ENCODE measurements around the gene CAMSAP2. TPM values are rescaled to one million over a fixed set of nuclear protein-coding genes. Genes with fewer than 3 reads are reported as not detected.

The CAMSAP2 gene
- total and polyA plus RNA-seq, 10 of the 15 experiments (the other 5 are each of a cell fraction or from before 2014, with no cell fraction given), result 3.9 to 19.8 (median 8.0) TPM

- DNase-seq (ENCODE audit: low read depth, low spot score), result no peak
- no peak overlapping the region for H2AFZ ChIP-seq (ENCODE audit: control insufficient read depth, low read depth, low read length)
- H3K4me2 ChIP-seq (ENCODE audit: control insufficient read depth, insufficient read depth), result peak overlapping the region; percentile 93; the same call in 1 of the 2 replicates
- BruUV-seq (replicated peaks), result no TSS peak
- no peaks in the 10 kb centered on the region; the same call in none of the 2 replicates for H3K79me2 ChIP-seq (ENCODE audit: control insufficient read depth, insufficient read depth, low read length)
- H3K36me3 ChIP-seq (ENCODE audit: control insufficient read depth in 2 of 2, insufficient read depth in 2 of 2, low read length in 1 of 2), result no peaks in the 10 kb centered on the region
- H3K27me3 ChIP-seq (replicated peaks in 1 of 2; ENCODE audit: control insufficient read depth in 2 of 2, insufficient read depth in 2 of 2, low read length in 1 of 2), result no peaks in the 10 kb centered on the region
- no peak overlapping the region for H3K4me3 ChIP-seq
- ChIA-PET RAD21 (ENCODE audit: unreplicated experiment) (interaction anchor here (2.1 to 11.2 kb wide), 8 partner anchors 8 to 265 kb away, joined by 7 to 139 read pairs (median 46); partner anchors contain the start of gene KIF14), CTCF (interaction anchor here (0.6 to 7.5 kb wide), 6 partner anchors 8 to 265 kb away, joined by 3 to 78 read pairs (median 9); no protein-coding TSS in a partner anchor), SMC1A (ENCODE audit: uncharacterized antibody, unreplicated experiment) (interaction anchor here (0.7 to 12.2 kb wide), 12 partner anchors 8 to 474 kb away, joined by 3 to 193 read pairs (median 15); no protein-coding TSS in a partner anchor), POLR2A (interaction anchor here (0.8 to 3.5 kb wide), 3 partner anchors 17 to 134 kb away, joined by 7 to 23 read pairs (median 18); no protein-coding TSS in a partner anchor)
- intact Hi-C loops (cut with micrococcal nuclease; ENCODE audit: unreplicated experiment) (loop anchor here (5.0 kb wide), 1 partner anchor 260 kb away; no protein-coding TSS in a partner anchor), in situ Hi-C loops (cut with MboI) (no loop called here)
- no peaks in the 10 kb centered on the region for H3K9me3 ChIP-seq (replicated peaks; ENCODE audit: control insufficient read depth, insufficient read depth, low read length)
- H3K4me1 ChIP-seq (ENCODE audit: control insufficient read depth, insufficient read depth, low read length), result peaks cover 53% of the 10 kb centered on the region
- no peaks in the 10 kb centered on the region for H4K20me1 ChIP-seq (ENCODE audit: control insufficient read depth, insufficient read depth)
- H3K27ac ChIP-seq (ENCODE audit: control insufficient read depth, insufficient read depth), result peak overlapping the region; percentile 51; the same call in 1 of the 2 replicates
- no peak overlapping the region for H3K9ac ChIP-seq (ENCODE audit: control insufficient read depth, insufficient read depth, low read length)
- FAIRE-seq, result no peak
- no peak for ATAC-seq
- WGBS (ENCODE audit: insufficient coverage, insufficient replicate concordance, low lambda C conversion rate, missing lambda C conversion rate), result 37% methylated on average over 10 of the region's 11 CpGs
- no peak for TF ChIP-seq PRDM15 (CRISPR knock-in tag; IDR thresholded peaks at IDR 0.05)
- TF ChIP-seq RUNX3 (IDR thresholded peaks at IDR 0.05; ENCODE audit: low read length), result no peak
- no peak for TF ChIP-seq CBFB (IDR thresholded peaks at IDR 0.05; ENCODE audit: low read depth)
- TF ChIP-seq FOXK2 (IDR thresholded peaks at IDR 0.05), result no peak
- no peak for TF ChIP-seq ESRRA (IDR thresholded peaks at IDR 0.05; ENCODE audit: low read length)
- TF ChIP-seq POLR2AphosphoS5 (IDR thresholded peaks at IDR 0.05; ENCODE audit: low read length), result no peak
- no peak for TF ChIP-seq HCFC1 (IDR thresholded peaks at IDR 0.05; ENCODE audit: low read length)
- TF ChIP-seq BCLAF1 (IDR thresholded peaks at IDR 0.05), result no peak
- no peak for TF ChIP-seq ZNF384 (IDR thresholded peaks at IDR 0.05; ENCODE audit: borderline replicate concordance, low read depth, low read length)
- no peak for TF ChIP-seq KAT2A (conservative IDR thresholded peaks at IDR 0.05; ENCODE audit: control insufficient read depth, low read depth, low read length)
- TF ChIP-seq NR2F1 (conservative IDR thresholded peaks at IDR 0.05), result no peak
- no peak for TF ChIP-seq IRF3 (IDR thresholded peaks at IDR 0.05)
- no peak for TF ChIP-seq NFYA (IDR thresholded peaks at IDR 0.05; ENCODE audit: borderline replicate concordance, low read depth, low read length)
- no peak for TF ChIP-seq SRF (IDR thresholded peaks at IDR 0.05; ENCODE audit: low read depth in 2 of 2, low read length in 2 of 2)
- TF ChIP-seq DPF2 (IDR thresholded peaks at IDR 0.05), result no peak
- TF ChIP-seq FOS (IDR thresholded peaks at IDR 0.05; ENCODE audit: borderline replicate concordance, extremely low read depth, insufficient read length), result no peak
Observed at GRCh38 chr1:200887036-200887435, 148.3 kb downstream of the CAMSAP2 start.

Measured in GM12878 (cell line).